Hippocampal formation (tissue), 2 donors: ENCODE data around the gene ASF1B.
A peak's percentile ranks its signal among the peaks of the same experiment; 100 is the strongest.

Experiments used
- DNase-seq, 2 donors: peaks; one replicate each; lab custom pipeline; 2025; lab: John Stamatoyannopoulos, UW

Gene ASF1B

GRCh38 chr19:14107581-14108461, 28.6 kb downstream of the ASF1B start:
- DNase-seq: no peak

GRCh38 chr19:14106840-14107239, 29.5 kb downstream of the ASF1B start:
- DNase-seq: no peak

GRCh38 chr19:14105680-14106079, 30.7 kb downstream of the ASF1B start:
- no peak for DNase-seq

GRCh38 chr19:14103310-14103709, 33.1 kb downstream of the ASF1B start:
- no peak for DNase-seq

GRCh38 chr19:14102756-14103155, 33.6 kb downstream of the ASF1B start:
- no peak for DNase-seq

- no peak for DNase-seq
Measured at GRCh38 chr19:14102102-14102696, 34.2 kb downstream of the ASF1B start.

- DNase-seq: no peak
Measured at GRCh38 chr19:14101003-14101545, 35.3 kb downstream of the ASF1B start.

- DNase-seq: no peak
Measured at GRCh38 chr19:14097532-14098151, 38.7 kb downstream of the ASF1B start.

GRCh38 chr19:14096272-14096992, 40.0 kb downstream of the ASF1B start:
- DNase-seq: no peak

- DNase-seq: no peak
Measured at GRCh38 chr19:14094854-14095253, 41.5 kb downstream of the ASF1B start.

GRCh38 chr19:14093117-14093823, 43.1 kb downstream of the ASF1B start:
- DNase-seq: no peak

GRCh38 chr19:14091813-14092462, 44.5 kb downstream of the ASF1B start:
- DNase-seq: no peak

- DNase-seq: no peak
Measured at GRCh38 chr19:14091081-14091812, 45.1 kb downstream of the ASF1B start.

GRCh38 chr19:14090509-14091080, 45.8 kb downstream of the ASF1B start, which contains the start of gene SAMD1:
Gene SAMD1 (minus strand): TSS chr19:14090751.
- DNase-seq: peak; percentile 84 to 91

- no peak for DNase-seq
Measured at GRCh38 chr19:14089662-14090508, 46.5 kb downstream of the ASF1B start.

GRCh38 chr19:14089412-14089661, 47.1 kb downstream of the ASF1B start:
- no peak for DNase-seq

- DNase-seq: no peak
Measured at GRCh38 chr19:14088634-14089411, 47.6 kb downstream of the ASF1B start.

GRCh38 chr19:14086098-14086497, 50.3 kb downstream of the ASF1B start:
- DNase-seq: no peak
